HepG2 (cell line): ENCODE measurements around the gene ARHGEF10L. TPM values are rescaled to one million over a fixed set of nuclear protein-coding genes. Genes with fewer than 3 reads are reported as not detected.

Experiments used
- ATAC-seq: fragments of 200-7000 bp; cut with Tn5 transposase; 3 replicates; pipeline ENCODE4 v1.9.1; 2020; ENCODE audit warnings: mild to moderate bottlenecking, moderate library complexity
- BruUV-seq: library from RNA; stranded (reverse); fragments of 400-500 nt; replicated peaks from 2 replicates; lab custom pipeline; 2021; lab: Mats Ljungman, UMichigan
- CTCF ChIA-PET: fragments of 300-600 bp; formaldehyde crosslinking; extraction: SDS; loops from one replicate; lab custom pipeline; 2021; ENCODE audit warnings: low total read pairs, inconsistent platforms, low intra/inter-chr PET ratio; lab: Yijun Ruan, JAX
- POLR2A ChIA-PET: fragments of 350-600 bp; sonication (Branson Sonifier 250); formaldehyde crosslinking; loops from one replicate; lab custom pipeline; 2020; ENCODE audit warnings: antibody characterized with exemption, inconsistent platforms; lab: Yijun Ruan, JAX
- DNase-seq: peaks from one replicate; pipeline ENCODE4 v3.0.0-alpha.2; 2015; ENCODE audit warnings: low spot score
- FAIRE-seq: peaks from 3 replicates; lab custom pipeline; 2011; peaks lifted over from hg19 to GRCh38; lab: Jason Lieb, UNC
- H2AFZ ChIP-seq: one replicate; pipeline ENCODE4 v1.6.1; 2011; ENCODE audit warnings: low read length, inconsistent platforms
- H3K27ac ChIP-seq: fragments of 300-600 bp; 3 replicates; pipeline ENCODE4 v1.8.0; 2011; ENCODE audit warnings: mixed run types, mild to moderate bottlenecking, mixed read lengths, low read length, inconsistent platforms; ENCODE audit not compliant: insufficient read depth; ENCODE audit errors: extremely low read length
- H3K27me3 ChIP-seq, 2 experiments: fragments of 200-600 bp in 1 of 2; 2 replicates in 1 of 2; 3 replicates in 1 of 2; pipeline versions ENCODE4 v1.6.0 to v1.8.0; 2011; ENCODE audit warnings: low read length in 2 of 2, mild to moderate bottlenecking in 2 of 2, moderate library complexity in 2 of 2, inconsistent platforms in 1 of 2; ENCODE audit not compliant: insufficient read depth in 2 of 2, control insufficient read depth in 1 of 2
- H3K36me3 ChIP-seq, 2 experiments: fragments of 200-600 bp in 1 of 2; replicated peaks in 1 of 2; 2 replicates in 1 of 2; 3 replicates in 1 of 2; pipeline versions ENCODE4 v1.5.1 to v1.8.0; 2011; ENCODE audit warnings: low read length in 2 of 2, inconsistent platforms in 1 of 2; ENCODE audit not compliant: insufficient read depth in 2 of 2, control insufficient read depth in 1 of 2
- H3K4me1 ChIP-seq: 2 replicates; pipeline ENCODE4 v1.5.1; 2012; ENCODE audit warnings: low read length, inconsistent platforms; ENCODE audit not compliant: insufficient read depth
- H3K4me2 ChIP-seq: 2 replicates; pipeline ENCODE4 v1.6.0; 2011; ENCODE audit warnings: low read depth, low read length, inconsistent platforms
- H3K4me3 ChIP-seq, 3 experiments: fragments of 200-600 bp in 1 of 3; sonication (generic), shearing (Covaris generic) in 1 of 3; replicated peaks in 1 of 3; 2 replicates each; pipeline ENCODE4 v1.5.1; 2011 to 2016; ENCODE audit warnings: low read length in 3 of 3, inconsistent platforms in 2 of 3, low read depth in 2 of 3, mild to moderate bottlenecking in 2 of 3, control low read depth in 1 of 3, mixed read lengths in 1 of 3; ENCODE audit not compliant: insufficient read depth in 1 of 3
- H3K79me2 ChIP-seq: one replicate; pipeline ENCODE4 v1.6.1; 2011; ENCODE audit warnings: low read length, inconsistent platforms; ENCODE audit not compliant: insufficient read depth
- H3K9ac ChIP-seq: 2 replicates; pipeline ENCODE4 v1.6.0; 2011; ENCODE audit warnings: mild to moderate bottlenecking, low read depth, low read length, inconsistent platforms; ENCODE audit not compliant: insufficient read depth
- H3K9me3 ChIP-seq: 2 replicates; pipeline ENCODE4 v1.5.1; 2012; ENCODE audit warnings: mild to moderate bottlenecking, low read length
- H4K20me1 ChIP-seq: 2 replicates; pipeline ENCODE4 v1.6.0; 2011; ENCODE audit warnings: inconsistent platforms, mild to moderate bottlenecking, low read length, moderate library complexity; ENCODE audit not compliant: insufficient read depth
- BRCA1 ChIP-seq: sonication (generic); formaldehyde crosslinking; IDR thresholded peaks from 2 replicates; pipeline ENCODE4 v1.4.0; 2020; ENCODE audit warnings: missing genetic modification reagents
- MYNN ChIP-seq: sonication (generic); formaldehyde crosslinking; IDR thresholded peaks from 2 replicates; pipeline ENCODE4 v1.4.0; 2020; ENCODE audit warnings: mild to moderate bottlenecking, low read depth, missing genetic modification reagents
- WGBS: methylation state at CpG from one replicate; pipeline ENCODE4 v1.1.6; 2017; ENCODE audit warnings: low lambda C conversion rate; 5-methylcytosine and 5-hydroxymethylcytosine counted together
- in situ Hi-C: cut with HindIII; loops from 2 replicates; pipeline ENCODE4 v1.10.0; 2017; ENCODE audit warnings: low pct_unique_long_range_greater_than_20kb; ENCODE audit not compliant: extremely low pct_ligation_motif_present
- intact Hi-C: fragments of 100-400 bp; cut with micrococcal nuclease; formaldehyde crosslinking; loops from one replicate; pipeline ENCODE4 v1.10.0; 2022; ENCODE audit not compliant: unreplicated experiment
- polyA plus RNA-seq, 8 experiments: library from polyadenylated mRNA; depleted of rRNA in 3 of 8; stranded (reverse) in 7 of 8; unstranded in 1 of 8; fragments of >200 nt; fragmentation: Illumina TruSeq in 4 of 8; extraction: Trizol in 4 of 8; gene quantifications; 2 replicates each; pipeline versions ENCODE4 v1.2.1 to v1.2.3, GENCODE V29; 2011 to 2016; ENCODE audit warnings: low read depth in 4 of 8, missing spikeins in 1 of 8, mixed read lengths in 1 of 8; ENCODE audit not compliant: insufficient read depth in 1 of 8
- total RNA-seq, 5 experiments: library from RNA; depleted of rRNA; stranded (reverse); fragments of >200 nt; fragmentation: Illumina TruSeq; extraction: Trizol; gene quantifications; 2 replicates each; pipeline ENCODE4 v1.2.3, GENCODE V29; 2016; ENCODE audit warnings: low read depth in 1 of 5
- TF ChIP-seq, protein P1 (sequence below): IDR thresholded peaks from 2 replicates; pipeline ENCODE4 v1.6.1; 2012; ENCODE audit warnings: low read length, improper control_type of control experiment
- TF ChIP-seq, protein P2 (sequence below): sonication (generic); formaldehyde crosslinking; IDR thresholded peaks from 2 replicates; pipeline ENCODE4 v1.4.0; 2020; ENCODE audit warnings: missing genetic modification reagents

Gene ARHGEF10L
- total and polyA plus RNA-seq, 2 of the 13 experiments (the other 11 are each of a cell fraction or from before 2014, with no cell fraction given): 46.5 to 78.3 TPM

DNA sequence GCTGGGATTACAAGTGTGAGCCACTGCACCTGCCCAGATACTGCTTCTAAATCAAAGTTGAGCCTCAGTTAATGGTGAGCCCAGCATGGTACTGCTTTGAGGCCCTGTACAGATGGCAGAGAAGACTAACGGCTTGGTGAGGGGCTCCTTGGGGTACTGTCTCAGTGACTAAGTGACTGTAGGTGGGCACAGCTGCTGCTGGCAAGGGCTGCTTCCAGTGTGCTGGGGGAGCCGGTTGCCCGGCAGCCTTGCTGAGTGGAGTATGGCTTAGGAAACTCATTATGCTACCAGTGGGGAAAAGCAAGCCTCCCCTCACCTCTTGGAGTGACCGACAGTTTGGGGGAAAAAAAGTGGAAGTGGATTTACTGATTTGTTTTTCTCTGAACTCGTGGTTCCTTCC lies 23.6 kb upstream of the ARHGEF10L start:
- Histone ChIP-seq H3K4me3 (no peak overlapping the region; a peak in 1 of 6 replicates), H3K4me2 (peak overlapping the region; percentile 55; the same call in 1 of the 2 replicates), H4K20me1 (no peaks in the 10 kb centered on the region), H3K27ac (no peak overlapping the region), H3K79me2 (no peaks in the 10 kb centered on the region), H3K9me3 (no peaks in the 10 kb centered on the region), H3K9ac (no peak overlapping the region), H3K27me3 (peaks cover 2 to 5% of the 10 kb centered on the region in 2 experiments; a peak in 3 of 5 replicates), H3K4me1 (peaks cover 22% of the 10 kb centered on the region), H3K36me3 (no peaks in the 10 kb centered on the region), H2AFZ (no peak overlapping the region)
- FAIRE-seq: no peak
- POLR2A ChIA-PET: no interaction called here
- TF ChIP-seq MYNN (CRISPR knock-in tag) (no peak), BRCA1 (no peak)
- TF ChIP-seq, protein P1, sequence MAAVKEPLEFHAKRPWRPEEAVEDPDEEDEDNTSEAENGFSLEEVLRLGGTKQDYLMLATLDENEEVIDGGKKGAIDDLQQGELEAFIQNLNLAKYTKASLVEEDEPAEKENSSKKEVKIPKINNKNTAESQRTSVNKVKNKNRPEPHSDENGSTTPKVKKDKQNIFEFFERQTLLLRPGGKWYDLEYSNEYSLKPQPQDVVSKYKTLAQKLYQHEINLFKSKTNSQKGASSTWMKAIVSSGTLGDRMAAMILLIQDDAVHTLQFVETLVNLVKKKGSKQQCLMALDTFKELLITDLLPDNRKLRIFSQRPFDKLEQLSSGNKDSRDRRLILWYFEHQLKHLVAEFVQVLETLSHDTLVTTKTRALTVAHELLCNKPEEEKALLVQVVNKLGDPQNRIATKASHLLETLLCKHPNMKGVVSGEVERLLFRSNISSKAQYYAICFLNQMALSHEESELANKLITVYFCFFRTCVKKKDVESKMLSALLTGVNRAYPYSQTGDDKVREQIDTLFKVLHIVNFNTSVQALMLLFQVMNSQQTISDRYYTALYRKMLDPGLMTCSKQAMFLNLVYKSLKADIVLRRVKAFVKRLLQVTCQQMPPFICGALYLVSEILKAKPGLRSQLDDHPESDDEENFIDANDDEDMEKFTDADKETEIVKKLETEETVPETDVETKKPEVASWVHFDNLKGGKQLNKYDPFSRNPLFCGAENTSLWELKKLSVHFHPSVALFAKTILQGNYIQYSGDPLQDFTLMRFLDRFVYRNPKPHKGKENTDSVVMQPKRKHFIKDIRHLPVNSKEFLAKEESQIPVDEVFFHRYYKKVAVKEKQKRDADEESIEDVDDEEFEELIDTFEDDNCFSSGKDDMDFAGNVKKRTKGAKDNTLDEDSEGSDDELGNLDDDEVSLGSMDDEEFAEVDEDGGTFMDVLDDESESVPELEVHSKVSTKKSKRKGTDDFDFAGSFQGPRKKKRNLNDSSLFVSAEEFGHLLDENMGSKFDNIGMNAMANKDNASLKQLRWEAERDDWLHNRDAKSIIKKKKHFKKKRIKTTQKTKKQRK: no peak
- TF ChIP-seq, protein P2, sequence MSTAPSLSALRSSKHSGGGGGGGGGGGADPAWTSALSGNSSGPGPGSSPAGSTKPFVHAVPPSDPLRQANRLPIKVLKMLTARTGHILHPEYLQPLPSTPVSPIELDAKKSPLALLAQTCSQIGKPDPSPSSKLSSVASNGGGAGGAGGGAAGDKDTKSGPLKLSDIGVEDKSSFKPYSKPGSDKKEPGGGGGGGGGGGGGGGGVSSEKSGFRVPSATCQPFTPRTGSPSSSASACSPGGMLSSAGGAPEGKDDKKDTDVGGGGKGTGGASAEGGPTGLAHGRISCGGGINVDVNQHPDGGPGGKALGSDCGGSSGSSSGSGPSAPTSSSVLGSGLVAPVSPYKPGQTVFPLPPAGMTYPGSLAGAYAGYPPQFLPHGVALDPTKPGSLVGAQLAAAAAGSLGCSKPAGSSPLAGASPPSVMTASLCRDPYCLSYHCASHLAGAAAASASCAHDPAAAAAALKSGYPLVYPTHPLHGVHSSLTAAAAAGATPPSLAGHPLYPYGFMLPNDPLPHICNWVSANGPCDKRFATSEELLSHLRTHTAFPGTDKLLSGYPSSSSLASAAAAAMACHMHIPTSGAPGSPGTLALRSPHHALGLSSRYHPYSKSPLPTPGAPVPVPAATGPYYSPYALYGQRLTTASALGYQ (CRISPR knock-in tag): no peak
- in situ Hi-C loops: no loop called here
- no TSS peak for BruUV-seq
- intact Hi-C loops: no loop called here
- peak; percentile 14; the same call in 1 of the 3 replicates for ATAC-seq
- DNase-seq: no peak
- CTCF ChIA-PET: no interaction called here
- WGBS: 0% methylated on average over 4 of the region's 5 CpGs
